K562 (cell line): ENCODE measurements around the gene RBMS3. TPM values are rescaled to one million over a fixed set of nuclear protein-coding genes. Genes with fewer than 3 reads are reported as not detected.

Source experiments
- PTBP1 ChIP-seq: fragments of 200-400 bp; formaldehyde crosslinking; IDR thresholded peaks from 2 replicates; pipeline ENCODE4 v1.6.1; 2017; ENCODE audit warnings: low read depth, low read length
- ZNF551 ChIP-seq: fragments of 250-450 bp; sonication (Bioruptor Pico); IDR thresholded peaks from 2 replicates; pipeline ENCODE4 v1.5.0; 2021; ENCODE audit warnings: mild to moderate bottlenecking, moderate library complexity
- ZNF592 ChIP-seq: fragments of 450-650 bp; IDR thresholded peaks from 2 replicates; pipeline ENCODE4 v1.6.1; 2017; ENCODE audit warnings: antibody characterized with exemption, mild to moderate bottlenecking
- ZSCAN29 ChIP-seq: fragments of 450-650 bp; IDR thresholded peaks from 2 replicates; pipeline ENCODE4 v1.6.1; 2017
- ZSCAN32 ChIP-seq: fragments of 450-650 bp; formaldehyde crosslinking; IDR thresholded peaks from 2 replicates; pipeline ENCODE4 v1.4.0; 2020; ENCODE audit warnings: mild to moderate bottlenecking, moderate library complexity
- polyA plus RNA-seq, 8 experiments: library from polyadenylated mRNA; depleted of rRNA in 4 of 8; stranded (reverse) in 5 of 8; unstranded in 3 of 8; fragments of >200 nt; fragmentation: Nextera tagmentation in 2 of 8; fragmentation: Illumina TruSeq in 1 of 8; extraction: Ambion mirVana in 2 of 8; extraction: Trizol in 1 of 8; gene quantifications; 2 replicates each; pipeline versions ENCODE4 v1.2.1 to v1.2.3, GENCODE V29; 2011 to 2014; ENCODE audit warnings: inconsistent platforms in 1 of 8, missing spikeins in 1 of 8
- total RNA-seq, 7 experiments: library from RNA; depleted of rRNA in 6 of 7; stranded (reverse); fragments of >200 nt in 6 of 7; fragmentation: Illumina TruSeq in 2 of 7; extraction: Trizol in 2 of 7; gene quantifications; 2 replicates each; pipeline versions ENCODE4 v1.2.1 to v1.2.3, GENCODE V29; 2011 to 2021; ENCODE audit warnings: low replicate concordance in 1 of 7
- TF ChIP-seq, protein P1 (sequence below): fragments of 250-450 bp; sonication (Bioruptor Pico); IDR thresholded peaks from 2 replicates; pipeline ENCODE4 v1.5.0; 2021; ENCODE audit warnings: mild to moderate bottlenecking, borderline replicate concordance

Gene RBMS3
- total and polyA plus RNA-seq, 9 of the 15 experiments (the other 6 are each of a cell fraction or from before 2014, with no cell fraction given) = 0.20 TPM; not detected in 8

DNA sequence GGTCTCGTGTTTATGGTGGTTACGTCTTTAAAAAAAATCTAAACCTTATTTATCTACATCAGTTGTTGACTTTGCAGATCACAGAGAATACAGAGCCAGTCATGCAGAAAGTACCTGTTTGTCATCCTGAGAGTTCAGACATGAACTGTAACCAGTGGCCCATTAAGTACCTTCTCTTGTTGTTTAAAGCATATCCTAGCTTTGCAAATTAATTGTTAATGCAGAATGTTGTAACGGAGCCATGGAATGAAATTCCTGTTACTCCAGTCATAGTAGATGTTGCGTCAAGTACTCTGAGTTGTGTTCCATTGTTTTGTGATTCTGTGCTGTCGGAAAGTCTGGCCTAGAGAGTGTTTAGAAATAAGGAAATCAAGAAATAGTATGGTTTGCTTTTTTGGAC is 205.2 kb downstream of the RBMS3 start (continued):
- no peak for TF ChIP-seq ZNF592
- no peak for TF ChIP-seq ZSCAN29
- TF ChIP-seq ZSCAN32 (CRISPR knock-in tag) = no peak
- TF ChIP-seq, protein P1, sequence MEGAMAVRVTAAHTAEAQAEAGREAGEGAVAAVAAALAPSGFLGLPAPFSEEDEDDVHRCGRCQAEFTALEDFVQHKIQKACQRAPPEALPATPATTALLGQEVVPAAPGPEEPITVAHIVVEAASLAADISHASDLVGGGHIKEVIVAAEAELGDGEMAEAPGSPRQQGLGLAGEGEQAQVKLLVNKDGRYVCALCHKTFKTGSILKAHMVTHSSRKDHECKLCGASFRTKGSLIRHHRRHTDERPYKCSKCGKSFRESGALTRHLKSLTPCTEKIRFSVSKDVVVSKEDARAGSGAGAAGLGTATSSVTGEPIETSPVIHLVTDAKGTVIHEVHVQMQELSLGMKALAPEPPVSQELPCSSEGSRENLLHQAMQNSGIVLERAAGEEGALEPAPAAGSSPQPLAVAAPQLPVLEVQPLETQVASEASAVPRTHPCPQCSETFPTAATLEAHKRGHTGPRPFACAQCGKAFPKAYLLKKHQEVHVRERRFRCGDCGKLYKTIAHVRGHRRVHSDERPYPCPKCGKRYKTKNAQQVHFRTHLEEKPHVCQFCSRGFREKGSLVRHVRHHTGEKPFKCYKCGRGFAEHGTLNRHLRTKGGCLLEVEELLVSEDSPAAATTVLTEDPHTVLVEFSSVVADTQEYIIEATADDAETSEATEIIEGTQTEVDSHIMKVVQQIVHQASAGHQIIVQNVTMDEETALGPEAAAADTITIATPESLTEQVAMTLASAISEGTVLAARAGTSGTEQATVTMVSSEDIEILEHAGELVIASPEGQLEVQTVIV (CRISPR knock-in tag) = no peak
- TF ChIP-seq PTBP1 = no peak
- no peak for TF ChIP-seq ZNF551 (CRISPR knock-in tag)
